CD4-positive, alpha-beta T cell treated with Interleukin-21 for 1 hour (primary cell): ENCODE measurements around the gene PPP1R15B.

ENCODE experiments used
- DNase-seq: peaks from one replicate; pipeline ENCODE4 v3.0.0-alpha.2; 2020

PPP1R15B gene

DNA sequence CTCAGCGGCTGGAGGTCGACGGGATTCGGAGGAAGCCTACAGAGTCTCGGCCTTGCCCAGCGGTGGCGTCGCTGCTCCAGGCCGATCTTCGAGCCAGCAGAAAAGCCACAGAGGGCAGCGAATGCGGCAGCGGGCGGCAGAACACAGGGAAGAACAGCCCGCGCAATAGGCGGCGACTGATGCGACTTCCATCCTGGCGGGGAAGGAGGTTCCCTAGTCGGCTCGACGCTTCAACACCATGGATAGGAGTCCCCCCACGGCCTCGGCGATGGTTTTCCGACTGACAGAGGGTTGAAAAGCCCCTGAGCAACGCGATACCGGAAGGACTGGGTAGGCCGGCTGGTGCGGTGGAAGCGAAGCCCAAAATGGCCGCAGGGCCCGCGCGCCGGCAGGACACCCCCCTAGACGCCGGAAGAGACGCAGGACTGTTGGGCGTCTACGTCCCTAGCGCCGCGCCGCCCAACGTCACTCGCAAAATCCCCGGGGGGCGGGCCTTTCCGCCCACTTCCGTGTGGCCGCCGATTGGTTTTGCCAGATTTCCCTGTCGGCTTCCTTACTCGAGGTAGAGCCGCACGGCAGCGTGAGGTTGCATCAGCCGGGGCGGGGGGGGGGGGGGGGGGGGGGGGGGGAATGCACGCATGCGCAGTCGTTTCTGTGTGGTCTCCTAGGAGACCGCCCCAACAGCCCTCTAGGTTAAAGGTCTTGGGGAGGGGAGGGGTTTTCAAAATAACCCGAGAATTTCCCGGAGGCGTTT is at the start of gene PPP1R15B:
TSS of gene PPP1R15B (minus strand) at position 367 of the 754 bp plus-strand sequence. CDS start 406 bp downstream, outside the sequence.
- peak; percentile 99 for DNase-seq

GRCh38 chr1:204460346-204460745 is 48.7 kb upstream of the PPP1R15B start:
- DNase-seq: no peak

DNA sequence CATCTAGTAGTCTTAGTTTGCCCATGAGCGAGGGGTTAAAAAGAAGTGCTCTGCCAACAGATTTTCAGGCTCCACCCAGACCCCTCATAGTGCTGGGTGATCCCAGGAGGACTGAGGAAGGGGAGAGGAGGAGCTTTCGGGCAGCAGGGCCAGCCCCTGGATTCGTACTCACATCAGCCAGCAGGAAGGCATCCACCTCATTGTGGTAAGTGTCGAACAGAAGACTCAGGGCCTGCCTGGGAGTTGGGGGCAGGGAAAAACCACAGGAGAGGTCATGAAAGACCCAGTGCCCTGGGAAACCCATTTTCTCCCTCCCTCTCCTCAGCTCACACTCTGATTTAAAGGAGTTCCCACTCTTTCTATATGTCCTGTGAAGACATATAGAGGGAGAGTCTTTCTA is 48.1 kb upstream of the PPP1R15B start:
- DNase-seq: no peak

DNA sequence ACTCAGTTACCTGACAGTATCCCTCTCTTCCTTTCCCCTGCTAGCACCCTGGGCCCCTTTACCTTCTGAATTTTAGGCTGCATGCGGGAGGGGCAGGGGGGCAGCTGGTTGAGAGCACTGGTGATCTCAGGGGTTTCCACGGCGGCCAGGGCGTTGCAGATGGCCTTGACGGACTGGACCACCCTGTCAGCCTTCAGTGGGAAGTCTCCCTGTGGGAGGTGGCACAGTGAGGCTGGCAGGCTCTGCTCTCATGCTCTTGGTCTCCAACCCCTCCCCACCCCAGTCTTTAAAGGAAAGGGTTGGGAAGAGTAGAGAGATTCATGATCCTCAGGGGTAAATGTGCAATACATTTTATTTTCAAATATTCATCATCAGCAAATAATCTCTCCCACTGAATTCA is 46.0 kb upstream of the PPP1R15B start:
- no peak for DNase-seq

DNA sequence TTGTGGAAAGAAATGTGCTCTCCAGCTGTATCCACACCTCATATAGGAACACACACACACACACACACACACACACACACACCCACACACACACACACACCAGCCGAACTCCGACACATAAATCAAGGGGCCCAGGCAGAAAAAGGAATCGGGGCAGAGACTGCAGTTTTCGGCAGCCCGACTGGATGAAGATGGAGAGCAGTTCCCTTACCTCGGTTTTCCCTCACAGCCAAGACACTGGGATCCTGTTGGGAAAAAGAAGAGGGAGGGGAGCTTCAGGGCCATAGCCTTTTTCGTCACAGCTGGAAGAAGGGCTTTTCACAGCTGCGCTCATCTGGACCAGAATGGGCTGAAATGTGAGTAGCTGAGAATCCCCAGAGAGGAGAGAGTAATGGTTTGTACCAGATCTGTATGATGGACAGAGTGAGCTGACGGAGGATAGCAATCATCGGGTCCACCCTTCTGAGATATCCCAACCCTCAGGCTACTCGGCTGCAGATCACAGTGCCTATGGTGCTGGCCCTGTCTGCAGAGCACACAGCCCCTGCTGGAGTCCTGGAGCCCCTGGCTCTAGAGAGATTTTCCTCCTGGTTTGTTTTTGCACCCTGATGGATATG is 45.3 kb upstream of the PPP1R15B start:
- no peak for DNase-seq

DNA sequence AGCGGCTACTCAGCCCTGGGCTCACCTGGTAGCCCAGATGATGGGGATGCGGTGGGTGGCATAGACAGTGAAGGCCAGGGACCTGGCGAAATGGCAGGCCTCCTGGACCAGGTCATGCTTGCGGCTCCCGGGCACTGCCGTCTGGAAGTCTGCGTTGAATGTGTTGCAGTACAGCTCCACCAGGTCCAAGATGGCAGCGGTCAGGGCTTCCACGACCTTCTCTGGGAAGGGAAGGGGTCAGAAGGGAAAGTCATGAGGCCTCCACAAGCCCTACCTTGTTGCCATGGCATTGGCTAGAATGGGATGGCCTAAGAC is 44.2 kb upstream of the PPP1R15B start:
- DNase-seq: no peak

GRCh38 chr1:204455063-204455830 is 43.6 kb upstream of the PPP1R15B start:
- DNase-seq: no peak

DNA sequence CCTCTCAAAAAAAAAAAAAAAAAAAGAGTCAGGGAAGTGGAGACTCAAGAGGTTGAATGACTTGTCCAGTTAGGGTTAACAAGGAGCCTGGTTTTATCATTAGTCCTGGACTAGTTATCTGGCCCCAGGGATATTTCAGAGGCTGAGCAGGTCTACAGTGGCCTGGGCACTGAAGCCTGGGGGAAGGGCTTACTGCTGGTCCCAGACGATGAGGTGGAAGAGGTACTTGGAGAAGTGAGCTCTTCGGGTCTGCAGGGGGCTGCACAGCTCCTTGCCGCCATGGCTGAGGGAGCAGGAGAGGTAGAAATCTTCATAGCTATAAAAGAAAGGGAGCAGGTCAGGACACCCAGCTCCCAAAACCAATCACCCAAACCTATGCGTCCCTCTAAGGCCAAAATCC is 42.9 kb upstream of the PPP1R15B start:
- no peak for DNase-seq

DNA sequence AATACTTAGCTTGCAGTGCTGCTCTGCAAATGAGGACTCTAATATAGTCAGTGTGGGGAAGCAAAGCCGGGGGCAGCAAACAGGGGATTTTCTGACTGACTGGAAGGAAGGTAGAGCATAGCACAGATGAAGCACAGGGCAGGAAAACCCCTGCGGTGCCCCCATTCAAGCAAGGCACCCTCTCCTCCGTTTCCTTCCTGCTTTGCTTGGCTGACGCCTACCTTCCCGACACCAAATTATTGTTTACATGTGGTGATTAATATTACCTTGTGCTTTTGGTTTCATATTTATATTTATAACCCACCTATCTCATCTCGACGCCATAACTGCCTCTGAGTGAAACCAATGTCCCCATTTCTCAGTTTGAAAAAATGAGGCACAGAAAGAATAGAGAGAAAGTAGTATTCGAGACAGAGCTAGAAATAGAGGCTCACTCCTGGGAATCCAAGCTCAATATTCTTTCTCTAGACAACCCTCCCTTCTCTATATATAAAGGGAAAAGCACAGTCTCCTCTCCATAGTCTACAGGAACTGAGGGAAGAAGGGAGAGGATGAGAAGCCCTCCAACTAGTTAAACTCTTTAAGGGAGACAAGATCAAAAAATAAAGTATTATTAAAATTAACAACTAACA is 41.6 kb upstream of the PPP1R15B start:
- peak; percentile 89 for DNase-seq

GRCh38 chr1:204451352-204452124 is 39.9 kb upstream of the PPP1R15B start:
- DNase-seq: no peak

DNA sequence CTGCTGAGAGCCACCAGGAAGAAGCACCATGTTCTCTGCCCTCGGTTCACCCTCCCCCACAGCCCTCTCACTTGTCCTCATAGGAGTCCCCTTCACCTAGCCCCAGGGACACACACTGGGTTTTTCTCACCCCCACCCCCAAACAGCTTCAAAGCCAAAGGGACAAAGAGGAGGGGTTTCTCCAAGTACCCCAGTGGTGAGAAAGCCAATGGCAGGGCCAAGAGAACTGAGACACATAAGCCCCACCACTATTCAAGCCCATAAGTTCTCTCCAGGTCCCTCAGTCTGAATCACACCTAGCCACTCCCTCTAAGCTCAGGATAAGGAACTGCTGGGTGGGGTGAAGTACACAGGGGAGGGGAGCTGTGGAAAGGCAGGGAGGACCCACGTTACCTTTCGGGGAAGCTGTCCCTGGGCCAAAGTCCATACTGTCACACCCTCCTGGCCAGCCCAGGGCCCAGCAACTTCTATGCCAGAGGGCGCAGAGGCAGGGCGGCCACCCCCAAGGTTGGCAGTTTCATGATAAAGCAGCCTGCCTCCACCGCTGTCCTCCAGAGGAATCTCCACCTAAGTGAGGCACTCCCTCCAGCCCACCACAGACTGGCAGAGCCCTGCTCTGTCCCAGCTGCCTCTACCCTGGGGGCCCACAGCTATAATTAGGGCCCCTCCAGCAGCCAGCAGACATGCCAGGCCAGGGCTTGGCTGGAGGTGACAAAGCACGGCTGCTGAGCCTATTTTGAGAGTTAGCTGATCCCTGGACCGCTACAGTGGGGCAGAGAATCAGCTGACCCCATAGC is 39.0 kb upstream of the PPP1R15B start:
- no peak for DNase-seq

DNA sequence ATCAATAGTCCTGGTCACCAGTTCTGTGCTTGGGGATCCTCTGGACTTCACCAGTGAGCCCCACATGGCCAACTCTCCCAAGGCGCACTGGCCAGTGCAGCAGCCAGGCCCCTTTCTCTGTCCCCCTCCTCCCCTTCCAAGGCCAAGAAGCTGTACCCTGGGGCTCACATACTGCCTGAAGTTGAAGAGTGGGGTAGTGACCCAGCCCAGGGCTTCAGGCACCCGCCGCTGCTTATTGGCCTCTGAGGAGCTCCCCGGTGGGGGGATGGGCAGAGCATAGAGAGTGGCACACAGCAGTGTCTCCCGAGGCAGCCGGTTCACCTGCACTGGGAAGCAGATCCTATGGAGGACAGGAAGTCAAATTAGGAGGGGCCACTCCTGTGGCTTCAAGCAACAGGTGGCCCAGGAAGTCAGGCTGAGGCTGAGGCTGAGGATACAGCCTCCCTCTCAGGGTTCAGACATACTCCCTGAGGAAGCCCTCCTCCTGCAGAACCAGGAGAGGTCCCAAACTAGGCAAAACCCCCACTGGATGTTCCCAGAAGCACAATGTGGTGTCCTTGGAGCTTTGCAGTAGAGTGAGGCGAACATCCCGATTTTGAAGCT is 38.2 kb upstream of the PPP1R15B start:
- DNase-seq: no peak

DNA sequence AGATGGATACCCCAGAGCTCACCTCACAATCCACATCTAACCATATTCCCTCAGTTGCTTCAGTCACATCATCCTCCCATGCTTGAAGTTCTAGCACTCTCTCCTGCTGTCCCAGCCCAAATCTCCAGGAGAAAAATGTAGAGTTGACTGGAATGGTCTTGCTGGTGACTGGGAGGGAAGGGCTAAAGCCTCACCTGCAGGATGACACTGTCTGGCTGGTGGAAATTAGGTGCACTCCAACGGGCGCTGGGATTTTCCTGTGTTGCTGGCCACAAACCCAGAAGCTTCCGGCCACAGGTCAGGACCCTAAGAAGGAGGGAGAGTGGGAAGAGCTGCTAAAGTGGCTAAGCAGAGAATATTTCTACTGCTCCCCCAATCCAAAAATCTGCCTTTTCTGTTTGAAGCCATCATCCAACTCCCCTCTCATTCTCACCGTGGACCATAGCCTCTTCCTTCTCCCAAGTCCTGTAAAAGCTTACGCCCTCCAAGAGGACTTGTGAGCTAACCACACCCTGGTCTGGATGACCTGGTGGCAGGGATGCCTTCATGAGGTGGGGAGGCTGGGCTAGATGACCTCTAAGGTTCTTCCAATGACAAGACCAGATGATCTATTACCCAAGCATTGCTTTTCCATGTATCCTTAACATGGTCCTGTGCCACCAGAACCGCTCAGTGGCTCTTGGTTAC is 37.5 kb upstream of the PPP1R15B start:
- no peak for DNase-seq

DNA sequence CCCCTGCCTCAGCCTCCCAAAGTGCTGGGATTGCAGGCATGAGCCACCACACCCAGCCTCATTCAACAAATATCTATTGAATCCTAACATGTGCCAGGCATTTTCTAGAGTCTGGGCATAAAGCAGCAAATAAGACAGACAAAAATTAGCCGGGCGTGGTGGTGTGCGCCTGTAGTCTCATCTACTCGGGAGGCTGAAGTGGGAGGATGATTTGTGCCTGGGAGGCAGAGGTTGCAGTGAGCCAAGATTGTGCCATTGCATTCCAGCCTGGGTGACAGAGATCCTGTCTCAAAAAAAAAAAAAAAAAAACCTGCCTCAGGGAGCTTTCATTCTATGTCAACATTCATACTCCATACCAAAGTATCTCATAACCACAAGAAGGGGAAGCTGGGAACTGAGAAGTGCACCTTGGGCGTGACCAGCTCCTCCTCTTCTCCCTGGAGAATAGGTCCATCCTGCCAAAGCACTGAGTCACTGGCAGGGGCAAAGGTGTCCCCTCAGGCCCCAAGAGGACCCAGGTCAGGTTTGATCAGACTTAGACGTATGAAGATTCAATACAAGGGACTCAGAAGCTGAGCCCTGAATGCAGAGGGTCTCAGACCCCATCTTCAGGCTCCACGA is 36.8 kb upstream of the PPP1R15B start:
- DNase-seq: no peak

DNA sequence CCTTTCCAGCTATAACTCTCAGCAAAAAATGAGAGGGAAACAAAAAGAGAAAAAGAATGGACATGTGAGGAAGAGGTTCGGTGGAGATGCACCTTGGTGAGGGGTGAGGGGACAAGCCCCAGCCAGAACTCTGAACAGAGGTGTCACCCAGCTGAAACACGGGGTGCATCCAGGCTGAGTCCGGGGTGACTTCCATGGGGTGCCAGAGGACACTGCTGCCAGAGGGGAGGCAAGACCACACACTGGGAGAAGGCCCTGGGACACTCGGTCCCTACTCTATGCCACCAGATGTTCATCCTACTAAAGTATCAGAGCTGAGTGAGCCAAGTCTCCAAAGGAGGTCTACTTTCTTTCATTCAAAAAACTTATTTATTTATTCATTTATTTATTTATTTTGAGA is 36.1 kb upstream of the PPP1R15B start:
- no peak for DNase-seq

DNA sequence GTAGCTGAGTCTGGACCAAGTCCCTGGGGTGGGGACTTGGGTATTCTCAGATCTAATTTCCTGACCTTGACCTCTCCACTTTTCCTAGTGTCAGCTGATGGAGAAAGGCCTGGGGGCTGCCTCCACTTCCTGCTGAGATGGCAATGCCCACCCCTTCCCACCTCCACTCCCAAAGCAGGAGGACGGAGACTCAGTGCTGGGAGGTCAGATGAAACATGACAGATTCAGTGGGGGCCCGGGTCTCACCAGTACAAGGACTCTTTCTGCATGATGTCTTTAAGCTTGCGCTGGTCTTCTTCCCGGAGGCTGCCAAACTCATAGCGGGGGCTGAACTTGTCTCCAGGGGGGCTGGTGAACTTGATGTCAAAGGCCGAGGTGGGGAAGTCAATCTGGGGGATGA is 35.6 kb upstream of the PPP1R15B start:
- no peak for DNase-seq

DNA sequence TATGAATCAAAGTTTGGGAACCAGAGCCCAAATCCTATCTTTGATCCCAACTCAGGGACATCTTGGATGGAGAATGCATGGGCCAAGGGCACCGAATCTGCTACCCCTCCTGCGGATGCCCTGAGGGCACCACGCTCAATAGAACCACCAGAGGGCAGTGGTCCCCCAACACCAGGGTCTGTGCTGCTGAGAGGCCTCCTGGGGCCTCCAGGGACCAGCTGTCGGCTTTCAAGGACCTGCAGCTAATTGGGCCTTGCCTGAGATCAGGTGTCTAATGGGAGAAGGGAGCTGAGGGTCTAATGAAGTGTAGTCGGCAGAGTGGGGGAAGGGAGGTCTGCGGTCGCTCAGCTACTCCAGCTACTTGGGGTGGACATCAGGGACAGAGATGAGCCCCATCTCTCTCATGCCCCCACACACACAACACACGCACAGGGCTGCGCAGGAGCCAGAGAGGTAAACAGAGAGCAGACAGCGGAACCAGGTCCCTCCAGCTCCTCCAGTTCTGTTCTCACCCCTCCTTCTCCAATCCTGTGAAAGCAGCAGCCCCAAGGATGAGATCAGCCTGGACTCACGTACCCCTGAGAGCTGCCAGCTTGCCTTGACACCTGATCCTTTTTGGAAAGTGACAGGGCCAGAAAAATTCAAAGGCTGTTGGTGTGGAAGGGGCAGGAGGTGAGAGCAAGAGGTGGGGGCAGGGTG is 34.9 kb upstream of the PPP1R15B start:
- DNase-seq: peak; percentile 86

- peak; percentile 57 for DNase-seq
These were observed 34.3 kb upstream of the PPP1R15B start for GRCh38 chr1:204445860-204446412.

GRCh38 chr1:204443871-204444581 is 32.4 kb upstream of the PPP1R15B start:
- DNase-seq: no peak
